ENCODE results near the gene RASGRP3.
A peak's percentile ranks its signal among the peaks of the same experiment; 100 is the strongest.

Gene RASGRP3

DNA sequence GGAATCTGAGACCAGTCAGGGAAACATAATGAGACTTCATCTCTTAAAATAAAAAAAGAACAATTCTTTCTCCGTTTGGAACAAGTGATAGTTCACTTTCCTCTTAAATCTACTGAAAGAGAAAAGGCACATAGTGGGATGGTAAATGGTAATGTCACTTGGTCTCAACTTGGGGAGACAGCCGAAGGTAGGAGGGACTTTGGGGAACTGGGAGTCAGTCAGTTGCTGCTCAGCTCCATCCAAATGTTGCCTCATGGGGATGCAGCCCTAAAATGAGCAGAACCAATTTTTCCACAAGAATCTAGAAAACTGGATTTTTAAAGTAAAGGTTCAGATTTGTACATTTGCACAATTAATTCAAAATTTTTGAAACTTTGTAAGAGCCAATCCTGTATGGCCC is 19.2 kb downstream of the RASGRP3 start:
- TF ChIP-seq, protein P1, sequence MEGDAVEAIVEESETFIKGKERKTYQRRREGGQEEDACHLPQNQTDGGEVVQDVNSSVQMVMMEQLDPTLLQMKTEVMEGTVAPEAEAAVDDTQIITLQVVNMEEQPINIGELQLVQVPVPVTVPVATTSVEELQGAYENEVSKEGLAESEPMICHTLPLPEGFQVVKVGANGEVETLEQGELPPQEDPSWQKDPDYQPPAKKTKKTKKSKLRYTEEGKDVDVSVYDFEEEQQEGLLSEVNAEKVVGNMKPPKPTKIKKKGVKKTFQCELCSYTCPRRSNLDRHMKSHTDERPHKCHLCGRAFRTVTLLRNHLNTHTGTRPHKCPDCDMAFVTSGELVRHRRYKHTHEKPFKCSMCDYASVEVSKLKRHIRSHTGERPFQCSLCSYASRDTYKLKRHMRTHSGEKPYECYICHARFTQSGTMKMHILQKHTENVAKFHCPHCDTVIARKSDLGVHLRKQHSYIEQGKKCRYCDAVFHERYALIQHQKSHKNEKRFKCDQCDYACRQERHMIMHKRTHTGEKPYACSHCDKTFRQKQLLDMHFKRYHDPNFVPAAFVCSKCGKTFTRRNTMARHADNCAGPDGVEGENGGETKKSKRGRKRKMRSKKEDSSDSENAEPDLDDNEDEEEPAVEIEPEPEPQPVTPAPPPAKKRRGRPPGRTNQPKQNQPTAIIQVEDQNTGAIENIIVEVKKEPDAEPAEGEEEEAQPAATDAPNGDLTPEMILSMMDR (IDR thresholded peaks at IDR 0.05; ENCODE audit: low read length) = no peak
- no peak for TF ChIP-seq EZH2 (IDR thresholded peaks at IDR 0.05; ENCODE audit: borderline replicate concordance, low read length)
- Histone ChIP-seq H3K4me3 (ENCODE audit: low read depth, low read length, poor library complexity, severe bottlenecking) (no peak overlapping the region), H3K27me3 (ENCODE audit: insufficient read depth, low read length) (no peaks in the 10 kb centered on the region), H4K20me1 (ENCODE audit: insufficient read depth, low read length) (no peaks in the 10 kb centered on the region), H3K9me2 (ENCODE audit: low read depth, low read length) (no peaks in the 10 kb centered on the region), H3K9ac (ENCODE audit: low read length) (no peak overlapping the region), H3K27ac (ENCODE audit: low read depth, low read length, poor library complexity, severe bottlenecking) (no peak overlapping the region), H3F3A (ENCODE audit: insufficient read depth, low read length) (no peaks in the 10 kb centered on the region; the same call in 1 of the 2 replicates), H3K4me2 (ENCODE audit: low read length) (peak overlapping the region; percentile 26; the same call in 1 of the 2 replicates), H3K4me1 (ENCODE audit: insufficient read depth, low read length, severe bottlenecking) (peaks cover 70% of the 10 kb centered on the region), H3K36me3 (ENCODE audit: insufficient read depth, low read length) (no peaks in the 10 kb centered on the region; the same call in 1 of the 2 replicates), H2AFZ (ENCODE audit: low read length) (no peak overlapping the region), H3K9me3 (ENCODE audit: low read length) (no peaks in the 10 kb centered on the region), H3K79me2 (ENCODE audit: insufficient read depth, low read length) (no peaks in the 10 kb centered on the region)

DNA sequence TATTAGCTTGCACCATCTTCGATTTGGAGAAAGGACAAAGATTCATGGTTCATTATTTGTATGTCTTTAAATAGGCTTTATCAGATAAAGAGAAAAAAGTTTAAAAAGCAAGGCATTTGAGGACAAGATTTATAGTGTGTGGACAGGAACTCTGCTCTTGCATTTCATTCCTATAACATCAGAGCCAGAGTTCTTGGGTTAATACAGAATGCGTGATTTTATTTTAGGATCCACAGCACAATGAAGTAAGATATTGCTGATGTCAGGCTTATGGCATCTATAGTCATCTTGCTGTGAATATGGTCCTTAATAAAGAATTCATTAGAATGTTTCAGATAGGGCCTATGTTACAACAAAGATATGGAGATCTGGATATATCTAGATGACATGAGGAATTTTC is 19.7 kb downstream of the RASGRP3 start:
- no peaks in the 10 kb centered on the region for H3K79me2 ChIP-seq (ENCODE audit: insufficient read depth, low read length)
- H3K4me2 ChIP-seq (ENCODE audit: low read length) = no peak overlapping the region
- no peak for TF ChIP-seq EZH2 (IDR thresholded peaks at IDR 0.05; ENCODE audit: borderline replicate concordance, low read length)
- TF ChIP-seq, protein P1 (IDR thresholded peaks at IDR 0.05; ENCODE audit: low read length) = no peak
- no peaks in the 10 kb centered on the region; the same call in 1 of the 2 replicates for H3K36me3 ChIP-seq (ENCODE audit: insufficient read depth, low read length)
- H3K9me2 ChIP-seq (ENCODE audit: low read depth, low read length) = no peaks in the 10 kb centered on the region
- peaks cover 69% of the 10 kb centered on the region for H3K4me1 ChIP-seq (ENCODE audit: insufficient read depth, low read length, severe bottlenecking)
- H3K27ac ChIP-seq (ENCODE audit: low read depth, low read length, poor library complexity, severe bottlenecking) = no peak overlapping the region
- H3K27me3 ChIP-seq (ENCODE audit: insufficient read depth, low read length) = no peaks in the 10 kb centered on the region
- H4K20me1 ChIP-seq (ENCODE audit: insufficient read depth, low read length) = no peaks in the 10 kb centered on the region
- no peaks in the 10 kb centered on the region; the same call in 1 of the 2 replicates for H3F3A ChIP-seq (ENCODE audit: insufficient read depth, low read length)
- H2AFZ ChIP-seq (ENCODE audit: low read length) = no peak overlapping the region
- H3K4me3 ChIP-seq (ENCODE audit: low read depth, low read length, poor library complexity, severe bottlenecking) = no peak overlapping the region
- H3K9ac ChIP-seq (ENCODE audit: low read length) = no peak overlapping the region
- H3K9me3 ChIP-seq (ENCODE audit: low read length) = no peaks in the 10 kb centered on the region

DNA sequence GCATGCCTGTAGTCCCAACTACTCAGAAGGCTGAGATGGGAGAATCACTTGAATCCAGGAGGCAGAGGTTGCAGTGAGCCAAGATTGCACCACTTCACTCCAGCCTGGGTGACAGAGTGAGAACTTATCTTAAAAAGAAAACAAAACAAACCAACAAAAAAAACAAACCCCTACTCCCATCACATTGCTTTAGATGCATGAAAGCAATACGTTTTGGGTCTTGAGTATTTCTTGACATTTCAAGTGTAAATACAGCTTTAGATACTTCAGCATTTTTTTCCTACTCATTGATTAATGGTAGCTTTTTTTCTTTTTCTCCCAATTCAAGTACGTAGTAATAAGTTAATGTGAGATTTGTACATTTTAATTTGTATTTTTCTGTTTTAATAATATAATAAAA is 20.3 kb downstream of the RASGRP3 start:
- no peaks in the 10 kb centered on the region for H3K79me2 ChIP-seq (ENCODE audit: insufficient read depth, low read length)

More for the DNA sequence above, 20.3 kb downstream of the RASGRP3 start:
- Histone ChIP-seq H3K9me3 (ENCODE audit: low read length) (no peaks in the 10 kb centered on the region), H4K20me1 (ENCODE audit: insufficient read depth, low read length) (no peaks in the 10 kb centered on the region), H3K4me3 (ENCODE audit: low read depth, low read length, poor library complexity, severe bottlenecking) (no peak overlapping the region), H3K27ac (ENCODE audit: low read depth, low read length, poor library complexity, severe bottlenecking) (no peak overlapping the region), H2AFZ (ENCODE audit: low read length) (no peak overlapping the region), H3K27me3 (ENCODE audit: insufficient read depth, low read length) (no peaks in the 10 kb centered on the region), H3K36me3 (ENCODE audit: insufficient read depth, low read length) (no peaks in the 10 kb centered on the region; the same call in 1 of the 2 replicates), H3K9ac (ENCODE audit: low read length) (no peak overlapping the region), H3K4me1 (ENCODE audit: insufficient read depth, low read length, severe bottlenecking) (peaks cover 71% of the 10 kb centered on the region), H3K9me2 (ENCODE audit: low read depth, low read length) (no peaks in the 10 kb centered on the region), H3F3A (ENCODE audit: insufficient read depth, low read length) (no peaks in the 10 kb centered on the region; the same call in 1 of the 2 replicates), H3K4me2 (ENCODE audit: low read length) (no peak overlapping the region)
- TF ChIP-seq EZH2 (IDR thresholded peaks at IDR 0.05; ENCODE audit: borderline replicate concordance, low read length) = no peak
- TF ChIP-seq, protein P1 (IDR thresholded peaks at IDR 0.05; ENCODE audit: low read length) = no peak
